GM12872 (cell line): ENCODE measurements around the gene LIN54.

Experiments used
- TF ChIP-seq, protein P1 (sequence below): IDR thresholded peaks from 3 replicates; pipeline ENCODE4 v1.5.1; 2011; ENCODE audit warnings: low read depth, mild to moderate bottlenecking, low read length, moderate library complexity; ENCODE audit not compliant: insufficient read depth

LIN54 gene

DNA sequence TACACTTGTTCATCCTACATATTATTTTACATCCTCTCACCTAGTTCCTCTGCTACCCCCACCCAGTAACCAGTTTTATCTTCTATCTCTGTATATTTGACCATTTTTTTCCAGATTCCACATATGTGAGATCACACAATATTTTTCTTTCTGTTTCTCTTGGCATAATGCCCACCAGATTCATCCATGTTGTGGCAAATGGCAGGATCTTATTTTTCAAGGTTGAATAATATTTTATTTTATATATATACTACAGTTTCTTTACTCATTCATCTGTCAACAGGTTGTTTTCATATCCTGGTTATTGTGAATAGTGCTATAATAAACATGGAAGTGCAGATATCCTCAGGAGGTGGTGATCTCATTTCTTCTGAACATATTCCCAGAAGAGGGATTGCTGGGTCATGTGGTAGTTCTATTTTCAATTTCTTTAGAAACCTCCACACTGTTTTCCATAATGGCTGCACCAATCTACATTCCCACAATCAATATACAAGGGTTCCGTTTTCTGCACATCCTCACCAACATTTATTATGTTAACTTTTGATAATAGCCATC lies 61.9 kb downstream of the LIN54 start:
- TF ChIP-seq, protein P1, sequence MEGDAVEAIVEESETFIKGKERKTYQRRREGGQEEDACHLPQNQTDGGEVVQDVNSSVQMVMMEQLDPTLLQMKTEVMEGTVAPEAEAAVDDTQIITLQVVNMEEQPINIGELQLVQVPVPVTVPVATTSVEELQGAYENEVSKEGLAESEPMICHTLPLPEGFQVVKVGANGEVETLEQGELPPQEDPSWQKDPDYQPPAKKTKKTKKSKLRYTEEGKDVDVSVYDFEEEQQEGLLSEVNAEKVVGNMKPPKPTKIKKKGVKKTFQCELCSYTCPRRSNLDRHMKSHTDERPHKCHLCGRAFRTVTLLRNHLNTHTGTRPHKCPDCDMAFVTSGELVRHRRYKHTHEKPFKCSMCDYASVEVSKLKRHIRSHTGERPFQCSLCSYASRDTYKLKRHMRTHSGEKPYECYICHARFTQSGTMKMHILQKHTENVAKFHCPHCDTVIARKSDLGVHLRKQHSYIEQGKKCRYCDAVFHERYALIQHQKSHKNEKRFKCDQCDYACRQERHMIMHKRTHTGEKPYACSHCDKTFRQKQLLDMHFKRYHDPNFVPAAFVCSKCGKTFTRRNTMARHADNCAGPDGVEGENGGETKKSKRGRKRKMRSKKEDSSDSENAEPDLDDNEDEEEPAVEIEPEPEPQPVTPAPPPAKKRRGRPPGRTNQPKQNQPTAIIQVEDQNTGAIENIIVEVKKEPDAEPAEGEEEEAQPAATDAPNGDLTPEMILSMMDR: no peak

DNA sequence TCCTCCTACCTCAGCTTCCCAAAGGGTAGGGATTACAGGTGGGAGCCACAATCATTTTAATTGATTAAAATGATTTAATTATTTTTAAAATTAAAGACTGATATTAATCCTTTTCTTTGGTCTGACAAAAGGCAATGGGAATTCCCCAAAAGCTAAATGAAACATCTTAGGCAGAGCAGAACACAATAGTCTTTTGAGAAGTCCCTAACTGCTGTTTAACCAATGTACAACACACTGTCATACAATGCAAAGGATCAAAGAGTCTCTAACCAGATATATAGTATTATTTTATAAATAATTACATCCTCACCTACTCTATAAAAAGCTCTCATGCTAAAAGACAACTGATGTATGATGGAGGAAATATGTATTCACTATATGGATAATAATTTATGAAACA lies 63.1 kb downstream of the LIN54 start:
- TF ChIP-seq, protein P1: no peak

DNA sequence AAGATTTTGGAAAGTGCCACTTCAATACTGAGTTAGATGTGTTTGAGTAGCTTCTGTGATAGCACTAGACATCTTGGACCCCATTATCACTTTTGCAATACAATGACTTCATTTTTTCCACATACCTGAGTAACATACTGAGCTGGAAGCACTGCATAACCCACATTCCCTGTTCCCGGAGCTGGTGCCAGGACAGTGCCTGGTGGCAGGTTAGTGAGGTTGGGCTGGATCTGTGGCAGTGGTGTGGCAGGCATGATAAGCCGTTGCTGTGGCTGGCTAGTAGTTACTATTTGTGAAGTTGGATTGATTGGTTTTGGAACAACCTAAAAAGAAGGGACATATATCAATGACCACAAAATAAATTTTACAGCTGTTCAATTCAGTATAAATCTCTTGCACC lies 71.2 kb downstream of the LIN54 start:
- TF ChIP-seq, protein P1: no peak

DNA sequence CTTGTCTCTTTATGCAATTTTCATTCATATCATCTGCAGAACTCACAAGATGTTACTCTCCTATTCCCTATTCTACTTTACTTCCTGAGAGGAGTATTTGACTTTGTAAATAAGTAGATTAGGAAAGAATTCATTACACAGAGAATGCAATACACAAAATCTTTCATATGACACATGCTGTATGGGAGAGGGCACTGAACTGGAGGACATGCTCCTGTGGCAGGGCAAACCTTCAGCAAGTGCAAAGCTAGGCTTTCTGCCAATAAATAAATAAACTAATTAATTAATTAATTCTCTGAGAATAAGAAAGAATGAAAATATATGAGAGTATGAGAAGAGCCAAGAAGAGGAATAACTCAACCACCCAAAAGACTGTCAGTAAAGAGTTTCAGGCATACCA lies 76.2 kb downstream of the LIN54 start:
- TF ChIP-seq, protein P1: no peak

DNA sequence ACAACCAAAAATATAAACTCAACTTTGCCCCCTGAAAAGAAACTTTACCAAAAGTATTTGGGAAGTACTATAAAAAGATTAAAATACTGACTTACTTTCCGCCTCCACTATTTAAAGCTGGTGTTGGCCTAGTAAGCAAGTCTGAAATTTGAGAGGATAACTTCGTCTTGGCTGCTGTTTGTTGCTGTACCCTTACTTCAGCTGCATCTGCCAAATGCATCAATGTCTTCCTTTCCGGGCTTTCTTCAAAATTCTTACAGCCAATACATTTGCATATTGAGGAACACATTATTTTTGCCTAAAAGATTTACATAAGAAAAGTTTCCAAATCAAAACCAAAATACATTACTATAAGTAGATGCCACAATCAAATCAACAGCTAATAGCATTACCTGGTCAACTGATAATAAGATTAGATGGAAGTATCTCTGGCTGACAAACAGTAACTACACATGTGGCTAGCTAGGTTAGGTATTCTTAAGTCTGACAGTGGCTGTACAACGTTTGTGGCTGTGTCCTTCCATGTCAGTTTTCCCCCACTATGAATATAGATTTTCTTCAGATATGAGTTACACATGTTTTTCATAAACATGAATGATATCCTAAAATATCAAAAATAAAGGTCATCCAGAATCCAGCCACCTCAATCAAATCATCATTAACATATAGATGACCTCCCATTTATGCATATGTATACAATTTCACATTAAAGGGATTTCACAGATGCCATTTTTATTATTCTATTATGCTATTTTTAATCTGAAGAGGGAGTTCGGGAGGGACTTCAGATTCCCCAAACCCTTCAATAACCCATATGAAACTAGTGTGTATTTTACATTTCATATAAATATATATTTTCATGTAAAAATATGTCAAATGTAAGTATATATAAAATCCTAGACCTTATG lies 79.5 kb downstream of the LIN54 start:
- TF ChIP-seq, protein P1: no peak

DNA sequence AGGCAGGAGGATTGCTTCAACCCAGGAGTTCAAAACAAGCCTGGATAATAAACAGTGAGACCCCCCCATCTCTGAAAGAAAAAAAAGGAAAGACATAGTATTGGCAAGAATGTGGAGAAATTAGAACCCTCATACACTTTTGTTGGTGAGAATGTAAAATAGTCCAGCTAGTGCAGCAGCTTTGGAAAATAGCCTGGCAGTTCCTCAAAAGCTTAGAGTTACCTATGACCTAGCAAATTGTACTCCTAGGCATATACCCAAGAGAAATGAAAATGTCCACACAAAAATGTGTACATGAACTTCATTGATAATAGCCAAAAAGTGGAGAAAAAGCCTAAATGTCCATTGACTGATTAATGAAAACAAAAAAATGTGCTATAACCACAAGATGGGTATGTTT lies 88.8 kb downstream of the LIN54 start:
- TF ChIP-seq, protein P1: no peak

DNA sequence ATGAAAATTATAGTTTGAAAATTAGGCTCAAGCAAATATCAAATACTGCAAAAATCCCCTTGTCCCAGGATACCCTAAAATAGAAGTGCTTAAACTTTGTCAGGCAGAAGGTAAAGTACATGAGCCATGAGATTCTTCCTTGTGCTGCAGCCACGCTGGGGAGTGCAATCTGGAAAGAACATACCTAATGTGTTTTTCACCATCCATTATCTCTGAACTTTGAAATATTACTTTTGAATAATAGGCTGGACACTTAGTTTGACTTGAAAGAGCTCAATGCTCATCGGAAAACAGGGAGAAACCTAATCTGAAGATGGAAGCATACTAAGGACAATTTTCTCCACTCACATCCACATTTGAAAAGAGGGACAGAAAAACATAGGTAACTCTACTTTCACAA lies 91.2 kb downstream of the LIN54 start:
- TF ChIP-seq, protein P1: no peak
